OCI-LY7 (cell line): ENCODE data around the gene LRP1B.

ENCODE experiments used
- EZH2phosphoT487 ChIP-seq: fragments of 200-600 bp; sonication (generic); IDR thresholded peaks from 2 replicates; pipeline ENCODE4 v1.6.1; 2018; ENCODE audit warnings: low read depth, borderline replicate concordance, mild to moderate bottlenecking, mixed run types, antibody characterized with exemption, low read length, moderate library complexity, mixed read lengths
- TF ChIP-seq, protein P1 (sequence below): fragments of 200-600 bp; sonication (generic); conservative IDR thresholded peaks from 2 replicates; pipeline ENCODE4 v1.5.1; 2014; ENCODE audit warnings: mild to moderate bottlenecking, antibody characterized with exemption, low read length, moderate library complexity, mixed read lengths

DNA sequence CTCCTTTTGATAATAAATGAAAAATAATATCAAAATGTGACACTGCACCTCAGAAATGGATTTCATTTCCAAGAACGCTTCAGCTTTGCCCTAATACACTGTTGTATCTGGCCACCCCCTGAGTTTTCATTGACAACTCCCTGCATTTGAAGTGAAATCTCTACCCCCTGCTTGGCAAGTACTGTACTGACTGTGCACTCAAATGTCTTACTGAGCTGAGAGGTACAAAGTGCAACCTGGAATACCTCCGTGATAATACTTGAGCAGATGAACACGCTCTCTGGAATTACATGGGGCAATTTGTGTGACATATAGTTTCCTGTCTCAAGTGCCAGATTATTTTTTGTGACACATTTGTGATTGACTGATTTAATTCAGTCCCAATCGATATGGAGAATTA lies 231.1 kb downstream of the LRP1B start:
- TF ChIP-seq, protein P1, sequence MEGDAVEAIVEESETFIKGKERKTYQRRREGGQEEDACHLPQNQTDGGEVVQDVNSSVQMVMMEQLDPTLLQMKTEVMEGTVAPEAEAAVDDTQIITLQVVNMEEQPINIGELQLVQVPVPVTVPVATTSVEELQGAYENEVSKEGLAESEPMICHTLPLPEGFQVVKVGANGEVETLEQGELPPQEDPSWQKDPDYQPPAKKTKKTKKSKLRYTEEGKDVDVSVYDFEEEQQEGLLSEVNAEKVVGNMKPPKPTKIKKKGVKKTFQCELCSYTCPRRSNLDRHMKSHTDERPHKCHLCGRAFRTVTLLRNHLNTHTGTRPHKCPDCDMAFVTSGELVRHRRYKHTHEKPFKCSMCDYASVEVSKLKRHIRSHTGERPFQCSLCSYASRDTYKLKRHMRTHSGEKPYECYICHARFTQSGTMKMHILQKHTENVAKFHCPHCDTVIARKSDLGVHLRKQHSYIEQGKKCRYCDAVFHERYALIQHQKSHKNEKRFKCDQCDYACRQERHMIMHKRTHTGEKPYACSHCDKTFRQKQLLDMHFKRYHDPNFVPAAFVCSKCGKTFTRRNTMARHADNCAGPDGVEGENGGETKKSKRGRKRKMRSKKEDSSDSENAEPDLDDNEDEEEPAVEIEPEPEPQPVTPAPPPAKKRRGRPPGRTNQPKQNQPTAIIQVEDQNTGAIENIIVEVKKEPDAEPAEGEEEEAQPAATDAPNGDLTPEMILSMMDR, result no peak
- TF ChIP-seq EZH2phosphoT487, result no peak
